Fibroblast of skin of right quadriceps (primary cell): ENCODE results near the gene EPHB4.
"Not testable (repeated sequence)": the region's sequence is repeated elsewhere in the genome, so short reads cannot be mapped to it uniquely, and the experiment has no call there.

Experiments used
- DNase-seq: peaks from one replicate; pipeline ENCODE4 v3.0.0-alpha.2; 2013

The EPHB4 gene

GRCh38 chr7:100827330-100828226, at the start of gene EPHB4:
Gene EPHB4, minus strand, starts transcription at chr7:100827523. Its CDS starts 493 bp downstream, at chr7:100827030.
- peak; percentile 93 for DNase-seq

- no peak for DNase-seq
Measured at GRCh38 chr7:100875356-100875751, 48.0 kb upstream of the EPHB4 start.

GRCh38 chr7:100874577-100875355, 47.4 kb upstream of the EPHB4 start, which contains the start of gene SRRT:
Gene SRRT, plus strand, starts transcription at chr7:100875103. Its CDS starts 488 bp downstream, at chr7:100875591.
- DNase-seq = peak; percentile 98

- DNase-seq = no peak
Measured at GRCh38 chr7:100874300-100874576, 46.9 kb upstream of the EPHB4 start.

GRCh38 chr7:100873599-100874299, 46.4 kb upstream of the EPHB4 start:
- no peak for DNase-seq

- no peak for DNase-seq
Measured at GRCh38 chr7:100867776-100868485, 40.6 kb upstream of the EPHB4 start.

GRCh38 chr7:100867040-100867775, 39.9 kb upstream of the EPHB4 start, which contains the start of gene TRIP6:
Gene TRIP6, plus strand, starts transcription at chr7:100867387. Its CDS starts 111 bp downstream, at chr7:100867498.
- peak; percentile 98 for DNase-seq

GRCh38 chr7:100866729-100867039, 39.4 kb upstream of the EPHB4 start:
- DNase-seq = no peak

GRCh38 chr7:100865938-100866728, 38.8 kb upstream of the EPHB4 start:
- DNase-seq = no peak

GRCh38 chr7:100865372-100865911, 38.1 kb upstream of the EPHB4 start:
- no peak for DNase-seq

- no peak for DNase-seq
Measured at GRCh38 chr7:100864263-100864845, 37.0 kb upstream of the EPHB4 start.

- no peak for DNase-seq
Measured at GRCh38 chr7:100863406-100863950, 36.2 kb upstream of the EPHB4 start.

- DNase-seq = no peak
Measured at GRCh38 chr7:100861616-100861985, 34.3 kb upstream of the EPHB4 start.

GRCh38 chr7:100860702-100861615, 33.6 kb upstream of the EPHB4 start:
- no peak for DNase-seq

- DNase-seq = no peak
Measured at GRCh38 chr7:100859856-100860255, 32.5 kb upstream of the EPHB4 start.

GRCh38 chr7:100856871-100857282, 29.6 kb upstream of the EPHB4 start:
- DNase-seq = no peak

GRCh38 chr7:100855515-100855914, 28.2 kb upstream of the EPHB4 start:
- no peak for DNase-seq

- not testable (repeated sequence) for DNase-seq
Measured at GRCh38 chr7:100854899-100855298, 27.6 kb upstream of the EPHB4 start.
